ENCODE data around the gene MIER3. TPM values are rescaled to one million over a fixed set of nuclear protein-coding genes. Genes with fewer than 3 reads are reported as not detected.
"Not testable (repeated sequence)": the region's sequence is repeated elsewhere in the genome, so short reads cannot be mapped to it uniquely, and the experiment has no call there.

MIER3 gene
- polyA plus RNA-seq, 2 of the 4 experiments (the other 2 are of a cell fraction) = 9.4 to 26.1 TPM

DNA sequence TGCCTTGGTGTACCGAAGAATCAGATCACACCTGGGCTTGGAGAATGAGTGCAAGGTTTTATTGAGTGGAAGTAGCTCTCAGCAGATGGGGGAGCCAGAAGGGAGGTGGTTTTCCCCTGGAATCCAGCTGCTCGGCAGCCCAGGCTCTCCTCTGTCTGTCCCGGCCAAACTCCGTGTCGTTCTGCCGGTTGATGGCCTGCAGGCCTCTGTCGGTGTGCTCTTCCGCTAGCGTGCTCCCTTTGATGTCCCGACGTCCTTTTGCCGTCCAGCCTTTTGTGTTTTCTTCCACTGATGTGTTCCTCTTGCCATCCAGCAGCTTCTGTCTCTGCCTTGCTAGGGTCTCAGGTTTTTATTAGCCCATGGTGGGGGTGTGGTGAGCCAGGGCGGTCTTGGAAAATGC is 28.0 kb upstream of the MIER3 start:
- Histone ChIP-seq H3K4me1 (no peaks in the 10 kb centered on the region), H3K4me2 (no peak overlapping the region), H3K27ac (no peak overlapping the region), H3K4me3 (no peak overlapping the region), H3K9me3 (no peaks in the 10 kb centered on the region)
- no peak for TF ChIP-seq ESRRA (IDR thresholded peaks at IDR 0.05; ENCODE audit: borderline replicate concordance, low read length)
- no peak for TF ChIP-seq HOXA7 (CRISPR knock-in tag; IDR thresholded peaks at IDR 0.05)
- TF ChIP-seq CHD4 (IDR thresholded peaks at IDR 0.05; ENCODE audit: borderline replicate concordance) = no peak
- TF ChIP-seq SMC3 (IDR thresholded peaks at IDR 0.05) = no peak
- ChIA-PET POLR2A (no interaction called here), CTCF (interaction anchor here (0.6 kb wide), 1 partner anchor 237 kb away, joined by 3 read pairs; no protein-coding TSS in a partner anchor)
- FAIRE-seq (no peak), DNase-seq (ENCODE audit: low read depth in 1 of 2, low spot score in 1 of 2) (no peak), ATAC-seq (no peak)
- WGBS (ENCODE audit: missing lambda C conversion rate) = 83% methylated on average over 13 of the region's 13 CpGs

DNA sequence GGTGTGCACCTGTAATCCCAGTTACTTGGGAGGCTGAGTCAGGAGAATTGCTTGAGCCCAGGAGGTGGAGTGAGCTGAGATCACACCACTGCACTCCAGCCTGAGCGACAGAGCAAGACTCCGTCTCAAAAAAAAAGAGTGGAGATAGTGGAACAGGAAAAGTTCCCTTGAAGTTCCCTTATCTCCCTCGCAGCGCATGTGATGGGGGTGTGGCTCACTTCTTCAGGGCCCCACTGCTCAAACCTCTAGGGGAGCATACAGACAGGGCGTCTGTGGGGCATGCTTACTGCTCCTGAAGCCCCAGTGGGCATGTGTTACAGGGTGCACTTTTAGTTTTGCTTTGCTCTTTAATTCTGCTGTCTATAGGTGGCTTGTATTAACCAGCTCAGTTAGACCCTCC is 27.6 kb upstream of the MIER3 start:
- H3K27ac ChIP-seq; H3K4me2 ChIP-seq; POLR2A ChIA-PET; H3K4me1 ChIP-seq; H3K9me3 ChIP-seq; ATAC-seq; DNase-seq (ENCODE audit: low read depth in 1 of 2, low spot score in 1 of 2); FAIRE-seq; H3K4me3 ChIP-seq: not testable (repeated sequence)
- WGBS (ENCODE audit: missing lambda C conversion rate) = 74% methylated on average over 5 of the region's 5 CpGs
- CTCF ChIA-PET = interaction anchor here (0.6 kb wide), 1 partner anchor 238 kb away, joined by 3 read pairs; no protein-coding TSS in a partner anchor

DNA sequence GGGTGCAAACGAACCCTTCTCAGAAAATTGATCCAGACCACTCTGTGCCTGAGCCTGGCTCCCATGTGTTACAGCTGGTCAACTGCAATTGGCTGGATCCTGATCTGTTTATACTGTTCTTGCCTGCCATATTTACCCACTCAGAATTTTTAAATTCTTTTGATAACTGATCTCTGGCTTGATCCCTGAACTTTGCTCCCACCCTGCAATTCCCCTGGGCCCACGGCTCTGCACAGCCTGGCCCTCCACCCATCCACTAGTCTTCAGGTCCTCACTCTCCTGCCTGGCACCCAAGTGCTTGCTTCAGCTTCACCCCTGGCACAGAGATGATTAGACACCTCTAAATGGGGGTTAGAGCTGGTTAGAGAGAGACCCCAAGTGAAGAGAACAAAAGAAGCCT is 25.9 kb upstream of the MIER3 start:
- ATAC-seq = no peak
- Histone ChIP-seq H3K4me1 (no peaks in the 10 kb centered on the region), H3K27ac (no peak overlapping the region), H3K4me2 (no peak overlapping the region), H3K4me3 (no peak overlapping the region), H3K9me3 (no peaks in the 10 kb centered on the region)
- 14% methylated on average over 2 of the region's 2 CpGs for WGBS (ENCODE audit: missing lambda C conversion rate)
- no peak for FAIRE-seq
- ChIA-PET CTCF (interaction anchor here (0.6 kb wide), 1 partner anchor 64 kb away, joined by 3 read pairs; no protein-coding TSS in a partner anchor), POLR2A (no interaction called here)
- TF ChIP-seq CHD4 (IDR thresholded peaks at IDR 0.05; ENCODE audit: borderline replicate concordance) (no peak), POLR2A (IDR thresholded peaks at IDR 0.05; ENCODE audit: low read length) (no peak), RAD21 (conservative IDR thresholded peaks at IDR 0.05 in 1 of 2, IDR thresholded peaks at IDR 0.05 in 1 of 2) (no peak), JUNB (IDR thresholded peaks at IDR 0.05) (no peak), ZSCAN20 (CRISPR knock-in tag; IDR thresholded peaks at IDR 0.05) (no peak), RCOR1 (IDR thresholded peaks at IDR 0.05; ENCODE audit: low read depth, low read length) (no peak), POLR2AphosphoS2 (conservative IDR thresholded peaks at IDR 0.05; ENCODE audit: low read length) (no peak), CBX2 (IDR thresholded peaks at IDR 0.05; ENCODE audit: borderline replicate concordance, low read depth) (no peak), GATA3 (IDR thresholded peaks at IDR 0.05; ENCODE audit: borderline replicate concordance) (no peak), PHF8 (IDR thresholded peaks at IDR 0.05; ENCODE audit: borderline replicate concordance, low read depth) (no peak), NR3C1 (IDR thresholded peaks at IDR 0.05) (no peak), CEBPB (IDR thresholded peaks at IDR 0.05) (no peak), CTCF (IDR thresholded peaks at IDR 0.05) (no peak), RNF2 (IDR thresholded peaks at IDR 0.05; ENCODE audit: borderline replicate concordance, low read depth) (no peak), MAFK (IDR thresholded peaks at IDR 0.05; ENCODE audit: partially characterized antibody) (no peak), EHMT2 (IDR thresholded peaks at IDR 0.05; ENCODE audit: low read depth) (no peak), TFCP2L1 (CRISPR knock-in tag; IDR thresholded peaks at IDR 0.05) (no peak), E2F6 (IDR thresholded peaks at IDR 0.05; ENCODE audit: borderline replicate concordance, low read depth) (no peak), CBX8 (IDR thresholded peaks at IDR 0.05) (no peak)
- TF ChIP-seq, protein P1, sequence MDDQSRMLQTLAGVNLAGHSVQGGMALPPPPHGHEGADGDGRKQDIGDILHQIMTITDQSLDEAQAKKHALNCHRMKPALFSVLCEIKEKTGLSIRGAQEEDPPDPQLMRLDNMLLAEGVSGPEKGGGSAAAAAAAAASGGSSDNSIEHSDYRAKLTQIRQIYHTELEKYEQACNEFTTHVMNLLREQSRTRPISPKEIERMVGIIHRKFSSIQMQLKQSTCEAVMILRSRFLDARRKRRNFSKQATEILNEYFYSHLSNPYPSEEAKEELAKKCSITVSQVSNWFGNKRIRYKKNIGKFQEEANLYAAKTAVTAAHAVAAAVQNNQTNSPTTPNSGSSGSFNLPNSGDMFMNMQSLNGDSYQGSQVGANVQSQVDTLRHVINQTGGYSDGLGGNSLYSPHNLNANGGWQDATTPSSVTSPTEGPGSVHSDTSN (IDR thresholded peaks at IDR 0.05) = no peak
- DNase-seq (ENCODE audit: low read depth in 1 of 2, low spot score in 1 of 2) = no peak

All from A549 (cell line).